HCT116 (cell line): ENCODE data around the gene SCFD2. TPM values are rescaled to one million over a fixed set of nuclear protein-coding genes. Genes with fewer than 3 reads are reported as not detected.

ENCODE experiments used
- ATAC-seq: fragments of 200-7000 bp; cut with Tn5 transposase; 2 replicates; pipeline ENCODE4 v1.9.1; 2020; ENCODE audit warnings: mild to moderate bottlenecking, moderate library complexity
- BruUV-seq: library from RNA; stranded (reverse); fragments of 400-500 nt; replicated peaks from 2 replicates; lab custom pipeline; 2021; lab: Mats Ljungman, UMichigan
- CTCF ChIA-PET: fragments of 300-600 bp; sonication (Branson Sonifier 250); formaldehyde crosslinking; loops from one replicate; lab custom pipeline; 2021; ENCODE audit warnings: antibody characterized with exemption; lab: Charles Lee
- POLR2A ChIA-PET: fragments of 300-600, 350-600 bp; sonication (Branson Sonifier 250); formaldehyde crosslinking; loops from one replicate; lab custom pipeline; 2021; ENCODE audit warnings: antibody characterized with exemption; lab: Charles Lee
- RAD21 ChIA-PET, 2 experiments: fragments of 300-600 bp; sonication (Branson Sonifier 250); formaldehyde crosslinking; loops; one replicate each; lab custom pipeline; 2023; ENCODE audit warnings: low total read pairs in 2 of 2; ENCODE audit not compliant: uncharacterized antibody in 2 of 2, unreplicated experiment in 2 of 2, low non-redundant PET in 1 of 2; lab: Charles Lee
- DNase-seq: peaks from one replicate; pipeline ENCODE4 v3.0.0-alpha.2; 2010; ENCODE audit warnings: low read depth, low spot score
- H2AFZ ChIP-seq: fragments of 200-600 bp; shearing (Covaris generic), sonication (generic); 2 replicates; pipeline ENCODE4 v1.6.1; 2017; ENCODE audit warnings: low read depth, mixed run types, mixed read lengths, antibody characterized with exemption, low read length; ENCODE audit not compliant: poor library complexity, severe bottlenecking
- H3K27ac ChIP-seq: 2 replicates; pipeline ENCODE4 v1.5.1; 2012; ENCODE audit warnings: low read depth, low read length
- H3K27me3 ChIP-seq: fragments of 200-600 bp; sonication (generic); 2 replicates; pipeline ENCODE4 v1.6.1; 2016; ENCODE audit warnings: mixed run types, low read length, mixed read lengths; ENCODE audit not compliant: insufficient read depth
- H3K36me3 ChIP-seq, 2 experiments: fragments of 200-500 bp in 1 of 2; fragments of 200-600 bp in 1 of 2; sonication (Bioruptor generic) in 1 of 2; sonication (generic) in 1 of 2; 2 replicates each; pipeline versions ENCODE4 v1.5.1 to v1.6.1; 2014 to 2016; ENCODE audit warnings: low read length in 2 of 2, inconsistent platforms in 1 of 2, mixed read lengths in 1 of 2, mixed run types in 1 of 2; ENCODE audit not compliant: insufficient read depth in 2 of 2, control insufficient read depth in 1 of 2
- H3K4me1 ChIP-seq, 2 experiments: fragments of 200-600 bp in 1 of 2; sonication (generic) in 1 of 2; 2 replicates each; pipeline versions ENCODE4 v1.5.1 to v1.6.1; 2012 to 2017; ENCODE audit warnings: low read length in 2 of 2, inconsistent platforms in 1 of 2, mild to moderate bottlenecking in 1 of 2, mixed read lengths in 1 of 2, mixed run types in 1 of 2, moderate library complexity in 1 of 2; ENCODE audit not compliant: insufficient read depth in 2 of 2, control insufficient read depth in 1 of 2
- H3K4me2 ChIP-seq: fragments of 200-600 bp; sonication (generic); 2 replicates; pipeline ENCODE4 v1.6.1; 2017; ENCODE audit warnings: mixed run types, low read length, mixed read lengths
- H3K4me3 ChIP-seq, 2 experiments: fragments of 200-600 bp in 1 of 2; sonication (generic) in 1 of 2; replicated peaks in 1 of 2; 2 replicates each; pipeline ENCODE4 v1.5.1; 2011 to 2016; ENCODE audit warnings: low read length in 2 of 2, control low read depth in 1 of 2, low read depth in 1 of 2, mild to moderate bottlenecking in 1 of 2, mixed read lengths in 1 of 2, mixed run types in 1 of 2
- H3K79me2 ChIP-seq: fragments of 200-600 bp; sonication (generic); 2 replicates; pipeline ENCODE4 v1.6.1; 2017; ENCODE audit warnings: mild to moderate bottlenecking, mixed run types, low read length, moderate library complexity, mixed read lengths; ENCODE audit not compliant: insufficient read depth
- H3K9ac ChIP-seq: fragments of 200-600 bp; sonication (generic); 2 replicates; pipeline ENCODE4 v1.6.1; 2016; ENCODE audit warnings: low read length, mixed read lengths
- H3K9me2 ChIP-seq: fragments of 200-600 bp; sonication (generic), shearing (Covaris generic); 2 replicates; pipeline ENCODE4 v1.6.1; 2017; ENCODE audit warnings: mixed run types, mild to moderate bottlenecking, moderate library complexity; ENCODE audit not compliant: insufficient read depth
- H3K9me3 ChIP-seq, 2 experiments: fragments of 200-500 bp in 1 of 2; fragments of 200-600 bp in 1 of 2; sonication (Bioruptor generic) in 1 of 2; sonication (generic) in 1 of 2; 2 replicates each; pipeline ENCODE4 v1.6.1; 2014 to 2017; ENCODE audit warnings: low read length in 2 of 2, mixed read lengths in 2 of 2, inconsistent platforms in 1 of 2, low read depth in 1 of 2, mild to moderate bottlenecking in 1 of 2, mixed run types in 1 of 2, moderate library complexity in 1 of 2; ENCODE audit not compliant: control insufficient read depth in 1 of 2, insufficient read depth in 1 of 2
- H4K20me1 ChIP-seq: fragments of 200-600 bp; sonication (generic), shearing (Covaris generic); 2 replicates; pipeline ENCODE4 v1.6.1; 2017; ENCODE audit warnings: mixed run types, mild to moderate bottlenecking, moderate library complexity; ENCODE audit not compliant: insufficient read depth
- ATF3 ChIP-seq: IDR thresholded peaks from 2 replicates; pipeline ENCODE4 v1.6.1; 2012
- CEBPB ChIP-seq: IDR thresholded peaks from 2 replicates; pipeline ENCODE4 v1.6.1; 2012; ENCODE audit warnings: low read depth
- EGR1 ChIP-seq: IDR thresholded peaks from 2 replicates; pipeline ENCODE4 v1.6.1; 2012; ENCODE audit warnings: low read depth
- ELF1 ChIP-seq: IDR thresholded peaks from 2 replicates; pipeline ENCODE4 v1.6.1; 2012; ENCODE audit warnings: low read depth, borderline replicate concordance
- EZH2 ChIP-seq: fragments of 200-600 bp; sonication (generic); IDR thresholded peaks from 2 replicates; pipeline ENCODE4 v1.6.1; 2017; ENCODE audit warnings: antibody characterized with exemption, mixed run types
- EZH2phosphoT487 ChIP-seq: fragments of 200-600 bp; IDR thresholded peaks from 2 replicates; pipeline ENCODE4 v1.6.1; 2018; ENCODE audit warnings: antibody characterized with exemption, borderline replicate concordance
- JUND ChIP-seq: IDR thresholded peaks from 2 replicates; pipeline ENCODE4 v1.6.1; 2012
- MAX ChIP-seq: IDR thresholded peaks from 2 replicates; pipeline ENCODE4 v1.6.1; 2012
- POLR2A ChIP-seq: IDR thresholded peaks from 2 replicates; pipeline ENCODE4 v1.7.0; 2011; ENCODE audit warnings: borderline replicate concordance; ENCODE audit not compliant: insufficient read depth, insufficient read length; ENCODE audit errors: extremely low read depth
- POLR2AphosphoS5 ChIP-seq: IDR thresholded peaks from 2 replicates; pipeline ENCODE4 v1.6.1; 2011; ENCODE audit warnings: mild to moderate bottlenecking, low read depth, low read length, moderate library complexity
- RAD21 ChIP-seq: IDR thresholded peaks from 2 replicates; pipeline ENCODE4 v1.6.1; 2012; ENCODE audit warnings: low read depth, mild to moderate bottlenecking
- SRF ChIP-seq: IDR thresholded peaks from 2 replicates; pipeline ENCODE4 v1.6.1; 2012; ENCODE audit warnings: low read depth
- TCF7L2 ChIP-seq: IDR thresholded peaks from 2 replicates; pipeline ENCODE4 v1.7.0; 2011; ENCODE audit warnings: borderline replicate concordance, inconsistent platforms; ENCODE audit not compliant: insufficient read depth, insufficient read length; ENCODE audit errors: extremely low read depth
- YY1 ChIP-seq: IDR thresholded peaks from 2 replicates; pipeline ENCODE4 v1.6.1; 2011; ENCODE audit warnings: low read length, low read depth, moderate library complexity, mild to moderate bottlenecking; ENCODE audit not compliant: insufficient replicate concordance; ENCODE audit errors: extremely low read depth
- ZFX ChIP-seq: fragments of 450-650 bp; IDR thresholded peaks from 2 replicates; pipeline ENCODE4 v1.6.1; 2017
- intact Hi-C: fragments of 100-400 bp; cut with micrococcal nuclease; formaldehyde crosslinking; loops from 2 replicates; pipeline ENCODE4 v1.10.0; 2022
- total RNA-seq: library from RNA; stranded (reverse); gene quantifications from one replicate; pipeline ENCODE4 v1.2.1, GENCODE V29; 2021; ENCODE audit not compliant: unreplicated experiment
- TF ChIP-seq, protein P1 (sequence below): IDR thresholded peaks from 2 replicates; pipeline ENCODE4 v1.6.1; 2011; ENCODE audit warnings: mild to moderate bottlenecking, low read length, moderate library complexity; ENCODE audit not compliant: insufficient replicate concordance; ENCODE audit errors: extremely low read depth

SCFD2 gene
- total RNA-seq, 1 experiment from 2014 or later = 13.6 TPM

GRCh38 chr4:52959541-52959940 is 406.3 kb downstream of the SCFD2 start:
- no peaks in the 10 kb centered on the region for H3K9me3 ChIP-seq
- ChIA-PET CTCF (no interaction called here), POLR2A (no interaction called here), RAD21 (no interaction called here)
- intact Hi-C loops = no loop called here
- no peak overlapping the region for H3K4me2 ChIP-seq
- H2AFZ ChIP-seq = no peak overlapping the region
- no peak for DNase-seq
- no peaks in the 10 kb centered on the region for H3K79me2 ChIP-seq
- no peaks in the 10 kb centered on the region for H3K4me1 ChIP-seq
- no peak overlapping the region for H3K27ac ChIP-seq
- H3K9me2 ChIP-seq = no peaks in the 10 kb centered on the region
- H3K27me3 ChIP-seq = no peaks in the 10 kb centered on the region
- H3K9ac ChIP-seq = no peak overlapping the region
- BruUV-seq = no TSS peak
- H3K36me3 ChIP-seq = no peaks in the 10 kb centered on the region
- no peak overlapping the region for H3K4me3 ChIP-seq
- ATAC-seq = no peak
- no peaks in the 10 kb centered on the region for H4K20me1 ChIP-seq
- no peak for TF ChIP-seq ZFX
- no peak for TF ChIP-seq ELF1
- no peak for TF ChIP-seq MAX
- TF ChIP-seq POLR2A = no peak
- no peak for TF ChIP-seq JUND
- TF ChIP-seq EZH2 = no peak
- no peak for TF ChIP-seq YY1
- TF ChIP-seq CEBPB = no peak
- no peak for TF ChIP-seq TCF7L2
- TF ChIP-seq ATF3 = no peak

GRCh38 chr4:52957835-52958631 is 407.8 kb downstream of the SCFD2 start:
- RAD21 ChIA-PET = no interaction called here
- intact Hi-C loops = no loop called here
- no peak overlapping the region for H3K4me2 ChIP-seq
- DNase-seq (no peak), ATAC-seq (no peak)
- H3K27ac ChIP-seq = no peak overlapping the region
- H3K9me2 ChIP-seq = no peaks in the 10 kb centered on the region
- TF ChIP-seq, protein P1, sequence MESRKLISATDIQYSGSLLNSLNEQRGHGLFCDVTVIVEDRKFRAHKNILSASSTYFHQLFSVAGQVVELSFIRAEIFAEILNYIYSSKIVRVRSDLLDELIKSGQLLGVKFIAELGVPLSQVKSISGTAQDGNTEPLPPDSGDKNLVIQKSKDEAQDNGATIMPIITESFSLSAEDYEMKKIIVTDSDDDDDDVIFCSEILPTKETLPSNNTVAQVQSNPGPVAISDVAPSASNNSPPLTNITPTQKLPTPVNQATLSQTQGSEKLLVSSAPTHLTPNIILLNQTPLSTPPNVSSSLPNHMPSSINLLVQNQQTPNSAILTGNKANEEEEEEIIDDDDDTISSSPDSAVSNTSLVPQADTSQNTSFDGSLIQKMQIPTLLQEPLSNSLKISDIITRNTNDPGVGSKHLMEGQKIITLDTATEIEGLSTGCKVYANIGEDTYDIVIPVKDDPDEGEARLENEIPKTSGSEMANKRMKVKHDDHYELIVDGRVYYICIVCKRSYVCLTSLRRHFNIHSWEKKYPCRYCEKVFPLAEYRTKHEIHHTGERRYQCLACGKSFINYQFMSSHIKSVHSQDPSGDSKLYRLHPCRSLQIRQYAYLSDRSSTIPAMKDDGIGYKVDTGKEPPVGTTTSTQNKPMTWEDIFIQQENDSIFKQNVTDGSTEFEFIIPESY = no peak
- no peak for TF ChIP-seq POLR2AphosphoS5
- TF ChIP-seq POLR2A = no peak
- TF ChIP-seq YY1 = no peak
- no peak for TF ChIP-seq EGR1
- no peak for TF ChIP-seq EZH2
- no peak for TF ChIP-seq RAD21
- no peak for TF ChIP-seq EZH2phosphoT487
- TF ChIP-seq MAX = no peak
- no peak for TF ChIP-seq ELF1
- no peak for TF ChIP-seq TCF7L2
- no peak for TF ChIP-seq SRF
- H3K27me3 ChIP-seq = no peaks in the 10 kb centered on the region
- no peaks in the 10 kb centered on the region for H3K4me1 ChIP-seq
- H3K9ac ChIP-seq = no peak overlapping the region
- CTCF ChIA-PET = no interaction called here
- H4K20me1 ChIP-seq = no peaks in the 10 kb centered on the region
- no peak overlapping the region for H2AFZ ChIP-seq
- H3K79me2 ChIP-seq = no peaks in the 10 kb centered on the region
- BruUV-seq = no TSS peak
- no peaks in the 10 kb centered on the region for H3K9me3 ChIP-seq
- no peaks in the 10 kb centered on the region for H3K36me3 ChIP-seq
- POLR2A ChIA-PET = no interaction called here
- no peak overlapping the region for H3K4me3 ChIP-seq
